ENCODE measurements around the gene GSTO1. TPM values are rescaled to one million over a fixed set of nuclear protein-coding genes. Genes with fewer than 3 reads are reported as not detected.

Gene GSTO1
- total RNA-seq, 5 donors from 2014 or later (not counting 1 experiment from before 2014, with no cell fraction given) = 19.9 to 61.5 (median 46.2) TPM

GRCh38 chr10:104303594-104304355 lies 49.1 kb downstream of the GSTO1 start:
- H3K9me3 Mint-ChIP-seq = no peaks in the 10 kb centered on the region
- CTCF ChIA-PET = interaction anchor here (0.6 to 2.5 kb wide), 15 partner anchors 9 to 214 kb away, joined by 3 to 16 read pairs (median 4); partner anchors contain the start of gene CFAP58 (in 2 of the 2)
- peaks cover 0 to 4% of the 10 kb centered on the region in 2 experiments for H3K27me3 ChIP-seq (replicated peaks in 1 of 2; ENCODE audit: control insufficient read depth in 2 of 2, extremely low read depth in 1 of 2, insufficient read depth in 2 of 2, low read length in 1 of 2)
- peaks cover 0 to 9% of the 10 kb centered on the region in 2 donors for H3K27me3 Mint-ChIP-seq
- H3K9me3 ChIP-seq = no peaks in the 10 kb centered on the region
- peak overlapping the region; percentile 34 for H3K27ac ChIP-seq (ENCODE audit: low read length)
- no peaks in the 10 kb centered on the region for H3K36me3 ChIP-seq (ENCODE audit: control insufficient read depth in 2 of 2, extremely low read depth in 1 of 2, insufficient read depth in 1 of 2, low read length in 1 of 2)
- WGBS (ENCODE audit: insufficient coverage) = no CpG with 5 or more reads among the region's 2 CpGs
- ATAC-seq (replicated peaks in 1 of 4) = peak in 1 of 4 experiments; percentile 30
- H3K36me3 Mint-ChIP-seq = no peaks in the 10 kb centered on the region
- POLR2A ChIA-PET = interaction anchor here in 1 of 2 donors (1.3 kb wide), 1 partner anchor 48 kb away, joined by 3 read pairs; no protein-coding TSS in a partner anchor
- peak in 6 of 35 experiments; percentile 24 to 62 (median 26) for DNase-seq
- H3K4me3 Mint-ChIP-seq = no peak overlapping the region
- H3K4me1 ChIP-seq (ENCODE audit: control insufficient read depth in 1 of 2, extremely low read depth in 1 of 2, insufficient read depth in 2 of 2, low read length in 2 of 2) = peaks cover 59 to 68% of the 10 kb centered on the region in 2 experiments
- peaks cover 75 to 83% (median 82%) of the 10 kb centered on the region in 3 donors for H3K4me1 Mint-ChIP-seq
- no peak overlapping the region for H3K4me3 ChIP-seq (ENCODE audit: control insufficient read depth in 1 of 2, extremely low read depth in 1 of 2, low read length in 1 of 2)
- H3K27ac Mint-ChIP-seq = peak overlapping the region; percentile 68 to 80

GRCh38 chr10:104304356-104304745 lies 49.7 kb downstream of the GSTO1 start:
- peak overlapping the region; percentile 34 for H3K27ac ChIP-seq (ENCODE audit: low read length)
- H3K4me3 Mint-ChIP-seq = peak overlapping the region in 1 of 3 donors; percentile 38

GRCh38 chr10:104304927-104305326 lies 50.2 kb downstream of the GSTO1 start:
- ATAC-seq (replicated peaks in 1 of 4) = no peak
- H3K27me3 ChIP-seq (replicated peaks in 1 of 2; ENCODE audit: control insufficient read depth in 2 of 2, extremely low read depth in 1 of 2, insufficient read depth in 2 of 2, low read length in 1 of 2) = peaks cover 0 to 4% of the 10 kb centered on the region in 2 experiments
- no peaks in the 10 kb centered on the region for H3K9me3 ChIP-seq
- peaks cover 61 to 76% of the 10 kb centered on the region in 2 experiments for H3K4me1 ChIP-seq (ENCODE audit: control insufficient read depth in 1 of 2, extremely low read depth in 1 of 2, insufficient read depth in 2 of 2, low read length in 2 of 2)
- H3K27ac ChIP-seq (ENCODE audit: low read length) = no peak overlapping the region
- ChIA-PET CTCF (interaction anchor here (1.5 to 4.6 kb wide), 11 partner anchors 12 to 48 kb away, joined by 3 to 89 read pairs (median 20); partner anchors contain the start of genes CFAP58 (in 1 of the 2) and ITPRIP (in 1 of the 2)), POLR2A (interaction anchor here (0.7 to 1.1 kb wide), 2 partner anchors 25 to 47 kb away, joined by 3 to 5 read pairs; no protein-coding TSS in a partner anchor)
- WGBS (ENCODE audit: insufficient coverage) = 84% methylated on average over 4 of the region's 8 CpGs
- H3K36me3 Mint-ChIP-seq = peaks cover under 1% of the 10 kb centered on the region
- H3K4me3 Mint-ChIP-seq = peak overlapping the region in 1 of 3 donors; percentile 38
- peak overlapping the region; percentile 36 to 41 for H3K27ac Mint-ChIP-seq
- DNase-seq = no peak
- no peak overlapping the region for H3K4me3 ChIP-seq (ENCODE audit: control insufficient read depth in 1 of 2, extremely low read depth in 1 of 2, low read length in 1 of 2)
- no peaks in the 10 kb centered on the region for H3K36me3 ChIP-seq (ENCODE audit: control insufficient read depth in 2 of 2, extremely low read depth in 1 of 2, insufficient read depth in 1 of 2, low read length in 1 of 2)
- no peaks in the 10 kb centered on the region for H3K9me3 Mint-ChIP-seq
- peaks cover 0 to 7% of the 10 kb centered on the region in 2 donors for H3K27me3 Mint-ChIP-seq
- peaks cover 82 to 88% (median 83%) of the 10 kb centered on the region in 3 donors for H3K4me1 Mint-ChIP-seq

More at GRCh38 chr10:104304356-104304745, 49.7 kb downstream of the GSTO1 start:
- POLR2A ChIA-PET = interaction anchor here (1.1 to 1.3 kb wide), 2 partner anchors 48 kb away, joined by 3 to 5 read pairs; no protein-coding TSS in a partner anchor
- ATAC-seq (replicated peaks in 1 of 4) (no peak), DNase-seq (no peak)
- Mint-ChIP-seq H3K9me3 (no peaks in the 10 kb centered on the region), H3K36me3 (no peaks in the 10 kb centered on the region), H3K27ac (peak overlapping the region; percentile 68 to 80), H3K4me1 (peaks cover 79 to 87% (median 83%) of the 10 kb centered on the region in 3 donors), H3K27me3 (peaks cover 0 to 7% of the 10 kb centered on the region in 2 donors)
- H3K4me3 ChIP-seq (ENCODE audit: control insufficient read depth in 1 of 2, extremely low read depth in 1 of 2, low read length in 1 of 2) = no peak overlapping the region
- H3K36me3 ChIP-seq (ENCODE audit: control insufficient read depth in 2 of 2, extremely low read depth in 1 of 2, insufficient read depth in 1 of 2, low read length in 1 of 2) = no peaks in the 10 kb centered on the region
- WGBS (ENCODE audit: insufficient coverage) = no CpG with 5 or more reads among the region's 4 CpGs
- peaks cover 0 to 4% of the 10 kb centered on the region in 2 experiments for H3K27me3 ChIP-seq (replicated peaks in 1 of 2; ENCODE audit: control insufficient read depth in 2 of 2, extremely low read depth in 1 of 2, insufficient read depth in 2 of 2, low read length in 1 of 2)
- no peaks in the 10 kb centered on the region for H3K9me3 ChIP-seq
- CTCF ChIA-PET = interaction anchor here (0.9 to 4.6 kb wide), 10 partner anchors 9 to 49 kb away, joined by 3 to 89 read pairs (median 12); partner anchors contain the start of genes CFAP58 (in 2 of the 2) and ITPRIP (in 1 of the 2)
- peaks cover 57 to 72% of the 10 kb centered on the region in 2 experiments for H3K4me1 ChIP-seq (ENCODE audit: control insufficient read depth in 1 of 2, extremely low read depth in 1 of 2, insufficient read depth in 2 of 2, low read length in 2 of 2)

- H3K4me1 Mint-ChIP-seq = peaks cover 79 to 83% (median 81%) of the 10 kb centered on the region in 3 donors
- H3K4me1 ChIP-seq (ENCODE audit: control insufficient read depth in 1 of 2, extremely low read depth in 1 of 2, insufficient read depth in 2 of 2, low read length in 2 of 2) = peaks cover 61 to 75% of the 10 kb centered on the region in 2 experiments
- H3K27ac Mint-ChIP-seq = peak overlapping the region; percentile 16 to 80
These were observed 52.2 kb downstream of the GSTO1 start for GRCh38 chr10:104306897-104307296.

GRCh38 chr10:104307576-104308438 lies 53.1 kb downstream of the GSTO1 start:
- Histone ChIP-seq H3K27ac (ENCODE audit: low read length) (peak overlapping the region; percentile 21), H3K9me3 (no peaks in the 10 kb centered on the region), H3K27me3 (replicated peaks in 1 of 2; ENCODE audit: control insufficient read depth in 2 of 2, extremely low read depth in 1 of 2, insufficient read depth in 2 of 2, low read length in 1 of 2) (no peaks in the 10 kb centered on the region), H3K4me1 (ENCODE audit: control insufficient read depth in 1 of 2, extremely low read depth in 1 of 2, insufficient read depth in 2 of 2, low read length in 2 of 2) (peaks cover 61 to 77% of the 10 kb centered on the region in 2 experiments), H3K4me3 (ENCODE audit: control insufficient read depth in 1 of 2, extremely low read depth in 1 of 2, low read length in 1 of 2) (no peak overlapping the region), H3K36me3 (ENCODE audit: control insufficient read depth in 2 of 2, extremely low read depth in 1 of 2, insufficient read depth in 1 of 2, low read length in 1 of 2) (peaks cover 15 to 19% of the 10 kb centered on the region in 2 donors)
- no peak for DNase-seq
- H3K36me3 Mint-ChIP-seq = peaks cover 12% of the 10 kb centered on the region
- H3K4me1 Mint-ChIP-seq = peaks cover 83 to 88% (median 87%) of the 10 kb centered on the region in 3 donors
- ChIA-PET CTCF (interaction anchor here (1.0 to 4.6 kb wide), 9 partner anchors 14 to 46 kb away, joined by 3 to 89 read pairs (median 24); partner anchors contain the start of genes CFAP58 (in 1 of the 2) and ITPRIP (in 1 of the 2)), POLR2A (interaction anchor here in 1 of 2 donors (0.6 to 1.1 kb wide), 3 partner anchors 27 to 49 kb away, joined by 3 to 4 read pairs (median 3); no protein-coding TSS in a partner anchor)
- no peaks in the 10 kb centered on the region for H3K27me3 Mint-ChIP-seq
- no peaks in the 10 kb centered on the region for H3K9me3 Mint-ChIP-seq
- no peak for ATAC-seq (replicated peaks in 1 of 4)
- peak overlapping the region; percentile 52 to 65 (median 53) for H3K4me3 Mint-ChIP-seq
- 87% methylated on average over 5 of the region's 10 CpGs for WGBS (ENCODE audit: insufficient coverage)
- H3K27ac Mint-ChIP-seq = peak overlapping the region; percentile 75 to 83

More at GRCh38 chr10:104306897-104307296, 52.2 kb downstream of the GSTO1 start:
- H3K4me3 Mint-ChIP-seq = peak overlapping the region in 1 of 3 donors; percentile 65
- Histone ChIP-seq H3K27ac (ENCODE audit: low read length) (no peak overlapping the region), H3K9me3 (no peaks in the 10 kb centered on the region), H3K27me3 (replicated peaks in 1 of 2; ENCODE audit: control insufficient read depth in 2 of 2, extremely low read depth in 1 of 2, insufficient read depth in 2 of 2, low read length in 1 of 2) (no peaks in the 10 kb centered on the region), H3K4me3 (ENCODE audit: control insufficient read depth in 1 of 2, extremely low read depth in 1 of 2, low read length in 1 of 2) (no peak overlapping the region), H3K36me3 (ENCODE audit: control insufficient read depth in 2 of 2, extremely low read depth in 1 of 2, insufficient read depth in 1 of 2, low read length in 1 of 2) (peaks cover 10 to 12% of the 10 kb centered on the region in 2 donors)
- H3K36me3 Mint-ChIP-seq = peaks cover 3% of the 10 kb centered on the region
- ChIA-PET CTCF (interaction anchor here (0.5 to 4.6 kb wide), 21 partner anchors 9 to 47 kb away, joined by 3 to 89 read pairs (median 7); partner anchors contain the start of genes CFAP58 (in 2 of the 2) and ITPRIP (in 1 of the 2)), POLR2A (interaction anchor here (0.6 to 1.1 kb wide), 5 partner anchors 15 to 50 kb away, joined by 3 to 5 read pairs (median 3); no protein-coding TSS in a partner anchor)
- ATAC-seq (replicated peaks in 1 of 4) = no peak
- H3K27me3 Mint-ChIP-seq = no peaks in the 10 kb centered on the region
- no peaks in the 10 kb centered on the region for H3K9me3 Mint-ChIP-seq
- WGBS (ENCODE audit: insufficient coverage) = 100% methylated on average over 3 of the region's 3 CpGs
- DNase-seq = no peak

All from T-cell (primary cell).